Measurements from ENCODE around the gene BRS3.

The BRS3 gene

GRCh38 chrX:136495043-136495442 lies 7.3 kb downstream of the BRS3 start:
- no peak for DNase-seq (ENCODE audit: low read depth)

DNA sequence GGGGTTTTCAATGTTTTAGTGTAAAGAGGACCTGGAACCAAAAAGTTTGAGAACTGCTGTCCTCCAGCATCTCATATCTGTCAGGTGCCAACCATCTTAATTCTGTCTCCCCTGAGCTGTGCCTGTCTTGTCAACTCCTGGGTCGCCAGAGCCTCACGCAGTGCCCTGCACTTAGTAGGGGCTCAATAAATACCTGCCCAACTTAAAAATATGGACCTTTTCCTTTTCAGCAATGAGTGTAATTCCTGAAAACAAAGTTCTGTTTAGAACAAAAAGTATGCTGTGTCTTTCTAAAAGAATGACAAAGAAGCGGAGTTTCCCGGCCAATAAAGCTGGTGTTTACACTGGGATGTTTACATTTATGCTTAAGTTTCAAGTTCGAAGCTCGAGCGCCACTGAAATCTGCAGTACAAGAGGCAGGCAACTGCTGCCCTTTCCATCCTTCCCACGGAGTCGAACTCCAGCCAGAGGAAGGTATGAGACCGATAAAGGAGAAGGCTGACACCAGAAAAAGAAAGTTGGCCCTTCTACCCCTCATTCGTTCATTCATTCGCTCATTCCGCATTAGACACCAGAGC lies 8.5 kb downstream of the BRS3 start:
- no peak for DNase-seq (ENCODE audit: low read depth)

- DNase-seq (ENCODE audit: low read depth) = peak; percentile 59
These were observed 9.2 kb downstream of the BRS3 start for GRCh38 chrX:136496764-136497555.

- DNase-seq (ENCODE audit: low read depth) = no peak
These were observed 9.9 kb downstream of the BRS3 start, which contains the start of gene HTATSF1 for GRCh38 chrX:136497556-136498052. Gene HTATSF1, plus strand, starts transcription at chrX:136497592. Its CDS starts 93 bp downstream, at chrX:136497685.

GRCh38 chrX:136519069-136519468 lies 31.3 kb downstream of the BRS3 start:
- no peak for DNase-seq (ENCODE audit: low read depth)

- DNase-seq (ENCODE audit: low read depth) = no peak
These were observed 36.0 kb downstream of the BRS3 start for GRCh38 chrX:136523770-136524169.

DNA sequence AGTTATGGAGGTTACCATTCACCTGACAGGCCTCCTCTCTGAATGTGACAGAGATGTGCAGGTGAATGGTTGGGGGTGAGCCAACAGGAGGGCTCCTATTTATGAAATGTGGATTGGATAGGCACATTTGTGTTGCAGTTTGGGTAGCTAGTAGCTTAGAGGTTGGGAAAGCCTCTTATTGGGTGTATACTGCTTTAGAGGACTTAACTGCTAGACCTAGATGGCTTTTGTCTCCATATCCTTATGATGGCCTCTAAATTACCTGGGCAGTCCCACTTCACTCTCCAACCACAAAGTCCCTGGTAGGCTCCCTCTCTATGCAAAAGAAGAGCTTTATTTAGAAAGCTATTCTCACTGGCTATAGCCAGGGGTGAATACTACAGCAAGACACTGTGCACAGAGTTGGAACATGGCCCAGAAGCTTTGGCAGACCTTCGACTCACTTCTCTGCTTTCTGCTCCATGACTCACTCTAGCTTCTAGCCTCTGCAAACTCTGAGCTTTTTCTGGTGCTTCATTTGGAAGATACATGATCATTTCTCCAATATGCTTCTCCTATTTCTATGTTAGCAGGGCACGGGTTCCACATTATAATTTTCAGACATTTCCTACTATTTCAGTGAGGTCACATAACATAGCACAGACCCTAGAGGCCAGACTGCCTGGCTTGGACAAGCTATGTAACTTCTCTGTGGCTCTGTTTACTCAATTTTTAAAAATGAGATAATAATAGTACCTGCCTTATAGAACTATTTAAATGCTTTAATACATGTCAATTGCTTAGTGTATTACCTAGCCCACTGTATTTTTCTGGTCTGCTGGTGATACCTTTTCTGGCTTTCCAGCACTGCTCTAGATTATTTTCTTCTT lies 38.2 kb downstream of the BRS3 start:
- DNase-seq (ENCODE audit: low read depth) = no peak

DNA sequence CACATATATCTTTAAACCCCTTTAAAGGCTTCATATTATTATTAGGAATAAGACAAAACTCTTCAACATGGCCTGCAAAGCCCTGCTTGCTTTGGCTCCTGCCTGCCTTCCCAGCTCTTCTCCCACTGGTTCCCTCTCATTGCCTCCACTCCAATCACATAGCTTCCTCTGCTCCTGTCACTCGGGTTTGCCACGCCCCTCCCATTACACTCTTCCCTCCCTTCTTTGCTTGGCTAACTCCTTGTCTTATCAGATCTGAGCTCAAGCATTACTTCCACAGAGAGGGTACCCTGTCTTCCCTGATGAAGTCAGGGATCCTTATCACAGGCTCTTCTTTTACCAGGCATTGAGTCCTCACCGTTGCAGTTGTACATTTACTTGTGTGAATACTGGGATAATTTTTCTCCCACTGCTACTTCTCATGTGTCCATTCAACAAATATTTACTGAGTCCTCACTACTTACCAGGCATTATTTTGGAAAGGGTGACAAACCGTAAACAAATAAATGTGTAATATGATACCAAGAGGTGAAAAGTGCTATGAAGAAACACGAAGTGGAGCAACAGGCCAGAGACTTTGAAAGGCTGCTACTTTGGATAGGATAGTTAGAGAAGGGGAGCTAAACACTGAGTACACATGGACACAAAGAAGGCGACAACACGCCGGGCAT lies 41.0 kb downstream of the BRS3 start:
- DNase-seq (ENCODE audit: low read depth) = no peak

DNA sequence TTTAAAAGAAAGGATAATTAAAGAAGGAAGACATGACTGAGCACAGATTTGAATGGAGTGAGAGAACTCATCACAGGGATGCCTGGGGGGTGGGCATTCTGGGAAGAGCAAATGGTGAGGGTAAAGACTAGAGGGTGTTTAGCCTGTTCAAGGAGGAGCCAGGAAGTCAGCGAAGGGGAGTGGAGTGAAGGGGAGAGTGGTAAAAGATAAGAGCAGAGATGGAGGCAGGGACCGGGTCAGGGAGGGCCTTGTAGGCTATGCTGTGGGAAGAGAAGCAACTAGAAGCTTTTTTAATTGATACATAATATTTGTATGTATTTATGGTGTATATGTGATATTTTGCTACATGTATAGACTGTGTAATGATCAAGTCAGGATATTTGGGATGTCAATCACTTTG lies 42.0 kb downstream of the BRS3 start:
- no peak for DNase-seq (ENCODE audit: low read depth)

DNA sequence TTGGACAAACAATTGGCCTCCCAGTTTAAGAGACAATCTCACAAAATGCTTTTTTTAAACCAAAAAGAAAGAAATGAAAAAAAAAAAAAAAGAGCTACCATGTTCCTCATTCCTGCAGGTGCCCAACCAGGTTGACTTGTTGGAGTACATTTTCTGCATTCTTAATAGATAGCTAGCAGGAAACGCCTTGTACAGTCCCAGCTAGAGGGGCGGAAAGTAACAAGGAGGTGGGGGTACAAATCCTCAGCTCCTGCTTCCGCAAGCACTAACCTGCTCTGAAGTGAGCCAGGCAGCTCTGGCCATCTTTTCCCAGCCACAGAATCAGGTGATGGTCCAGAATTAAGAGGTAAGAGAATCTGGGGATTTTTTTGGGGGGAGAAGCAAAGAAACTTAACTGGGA lies 44.2 kb downstream of the BRS3 start, which contains the start of gene VGLL1:
Gene VGLL1, plus strand, starts transcription at position 265 of the 400 bp plus-strand sequence. CDS start 3,806 bp downstream, outside the sequence.
- DNase-seq (ENCODE audit: low read depth) = no peak

DNA sequence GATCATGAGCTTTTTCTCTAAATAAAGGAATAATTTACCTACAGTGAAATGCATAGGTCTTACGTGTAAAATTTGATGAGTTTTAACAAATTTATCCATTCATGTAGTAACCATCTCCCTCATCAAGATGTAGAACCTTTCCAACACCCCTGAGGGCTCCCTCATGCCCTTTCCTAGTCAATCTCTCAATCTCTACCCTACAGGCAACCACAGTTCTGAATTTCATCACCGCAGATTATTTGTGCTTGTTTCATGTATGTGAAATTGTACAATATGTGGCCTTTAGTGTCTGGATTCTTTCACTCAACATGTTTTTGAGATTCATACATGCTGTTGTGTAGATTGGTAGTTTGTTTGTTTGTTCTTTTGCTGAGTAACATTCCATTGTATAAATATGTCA lies 46.4 kb downstream of the BRS3 start:
- no peak for DNase-seq (ENCODE audit: low read depth)

GRCh38 chrX:136538811-136539210 lies 51.1 kb downstream of the BRS3 start:
- DNase-seq (ENCODE audit: low read depth) = no peak

- DNase-seq (ENCODE audit: low read depth) = no peak
These were observed 52.5 kb downstream of the BRS3 start for GRCh38 chrX:136540226-136540625.

GRCh38 chrX:136541294-136541693 lies 53.5 kb downstream of the BRS3 start:
- DNase-seq (ENCODE audit: low read depth) = no peak

DNA sequence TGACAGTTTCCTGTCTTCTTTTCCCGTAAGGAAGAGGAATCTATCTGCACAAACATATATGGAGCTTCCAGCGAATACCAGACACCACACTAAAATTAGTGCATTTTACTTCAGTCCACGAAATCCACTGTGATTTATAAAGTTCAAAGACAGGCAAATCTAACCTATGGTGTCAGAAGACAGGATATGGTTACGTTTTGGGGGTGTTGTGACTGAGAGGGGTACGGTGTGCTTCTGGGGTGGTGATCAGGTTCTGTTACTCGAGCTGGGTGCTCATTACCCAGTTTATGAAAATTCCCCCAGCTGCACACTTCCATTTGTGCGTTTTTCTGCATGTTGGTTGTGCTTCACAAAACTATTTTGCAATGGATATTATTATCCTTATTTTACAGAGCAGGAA lies 54.5 kb downstream of the BRS3 start:
- no peak for DNase-seq (ENCODE audit: low read depth)

Data from stimulated activated CD8-positive, alpha-beta memory T cell treated with anti-CD3 and anti-CD28 coated beads, Interleukin-15, amount 100 ng/mL, for 24 hours (primary cell).